SKM-1 (cell line): ENCODE results near the gene PSAT1.

ENCODE experiments used
- DNase-seq: peaks from one replicate; lab custom pipeline; 2025; ENCODE audit not compliant: unreplicated experiment; lab: John Stamatoyannopoulos, UW

Gene PSAT1

GRCh38 chr9:78314953-78315870, 18.3 kb downstream of the PSAT1 start:
- DNase-seq = no peak

GRCh38 chr9:78316166-78316892, 19.4 kb downstream of the PSAT1 start:
- DNase-seq = no peak

GRCh38 chr9:78319197-78320029, 22.5 kb downstream of the PSAT1 start:
- no peak for DNase-seq

- DNase-seq = no peak
These were observed 23.2 kb downstream of the PSAT1 start for GRCh38 chr9:78320030-78320693.

- no peak for DNase-seq
These were observed 24.1 kb downstream of the PSAT1 start for GRCh38 chr9:78320875-78321496.

GRCh38 chr9:78321505-78321904, 24.6 kb downstream of the PSAT1 start:
- DNase-seq = no peak

GRCh38 chr9:78324068-78324650, 27.2 kb downstream of the PSAT1 start:
- no peak for DNase-seq

- no peak for DNase-seq
These were observed 27.8 kb downstream of the PSAT1 start for GRCh38 chr9:78324682-78325081.

- DNase-seq = no peak
These were observed 28.4 kb downstream of the PSAT1 start for GRCh38 chr9:78325343-78325742.

- no peak for DNase-seq
These were observed 29.0 kb downstream of the PSAT1 start for GRCh38 chr9:78325846-78326360.

- no peak for DNase-seq
These were observed 29.6 kb downstream of the PSAT1 start for GRCh38 chr9:78326564-78326963.

- DNase-seq = no peak
These were observed 35.5 kb downstream of the PSAT1 start for GRCh38 chr9:78332381-78332780.

- no peak for DNase-seq
These were observed 51.9 kb downstream of the PSAT1 start for GRCh38 chr9:78348848-78349247.

GRCh38 chr9:78351816-78352215, 54.9 kb downstream of the PSAT1 start:
- DNase-seq = no peak

GRCh38 chr9:78354324-78354973, 57.5 kb downstream of the PSAT1 start:
- no peak for DNase-seq

GRCh38 chr9:78354989-78355388, 58.1 kb downstream of the PSAT1 start:
- no peak for DNase-seq

- no peak for DNase-seq
These were observed 59.7 kb downstream of the PSAT1 start for GRCh38 chr9:78356634-78357033.

- no peak for DNase-seq
These were observed 60.4 kb downstream of the PSAT1 start for GRCh38 chr9:78357165-78357873.
